MM.1S (cell line): ENCODE data around the gene TTLL9.

ENCODE experiments used
- DNase-seq: peaks from one replicate; pipeline ENCODE4 v3.0.0-alpha.2; 2015
- H2AFZ ChIP-seq: fragments of 300-600 bp; sonication (generic); 2 replicates; pipeline ENCODE4 v1.6.0; 2016; ENCODE audit warnings: antibody characterized with exemption, low read length
- H3F3A ChIP-seq: fragments of 300-600 bp; sonication (generic); 2 replicates; pipeline ENCODE4 v1.6.1; 2016; ENCODE audit warnings: mild to moderate bottlenecking, antibody characterized with exemption, low read length, moderate library complexity, mixed read lengths; ENCODE audit not compliant: insufficient read depth
- H3K27ac ChIP-seq: fragments of 300-600 bp; sonication (generic); 2 replicates; pipeline ENCODE4 v1.5.1; 2016; ENCODE audit warnings: mild to moderate bottlenecking, low read length
- H3K27me3 ChIP-seq: fragments of 300-600 bp; sonication (generic); replicated peaks from 2 replicates; pipeline ENCODE4 v1.6.0; 2016; ENCODE audit warnings: low read length; ENCODE audit not compliant: insufficient read depth
- H3K36me3 ChIP-seq: fragments of 300-600 bp; sonication (generic); replicated peaks from 2 replicates; pipeline ENCODE4 v1.6.1; 2016; ENCODE audit warnings: mild to moderate bottlenecking, low read length, mixed read lengths; ENCODE audit not compliant: insufficient read depth
- H3K4me1 ChIP-seq: fragments of 300-600 bp; sonication (generic); 2 replicates; pipeline ENCODE4 v1.6.1; 2016; ENCODE audit warnings: low read length, mixed read lengths
- H3K4me2 ChIP-seq: fragments of 300-600 bp; sonication (generic); 2 replicates; pipeline ENCODE4 v1.6.0; 2016; ENCODE audit warnings: low read depth, low read length
- H3K4me3 ChIP-seq: fragments of 300-600 bp; sonication (generic); 2 replicates; pipeline ENCODE4 v1.5.1; 2016; ENCODE audit warnings: low read length, mixed read lengths
- H3K79me2 ChIP-seq: fragments of 300-600 bp; sonication (generic); 2 replicates; pipeline ENCODE4 v1.6.1; 2016; ENCODE audit warnings: mixed run types, low read length, mixed read lengths
- H3K9ac ChIP-seq: fragments of 300-600 bp; sonication (generic); 2 replicates; pipeline ENCODE4 v1.6.1; 2016; ENCODE audit warnings: low read length, mixed read lengths
- H3K9me2 ChIP-seq: fragments of 300-600 bp; sonication (generic); replicated peaks from 2 replicates; pipeline ENCODE4 v1.6.1; 2016; ENCODE audit warnings: mild to moderate bottlenecking, low read length, mixed read lengths; ENCODE audit not compliant: insufficient read depth
- H3K9me3 ChIP-seq: fragments of 300-600 bp; sonication (generic); replicated peaks from 2 replicates; pipeline ENCODE4 v1.6.1; 2016; ENCODE audit warnings: mild to moderate bottlenecking, low read length, mixed read lengths; ENCODE audit not compliant: insufficient read depth
- H4K20me1 ChIP-seq: fragments of 300-600 bp; sonication (generic); 2 replicates; pipeline ENCODE4 v1.6.1; 2016; ENCODE audit warnings: mild to moderate bottlenecking, low read length, moderate library complexity, mixed read lengths; ENCODE audit not compliant: insufficient read depth
- CTCF ChIP-seq: fragments of 300-600 bp; sonication (generic); IDR thresholded peaks from 2 replicates; pipeline ENCODE4 v1.5.1; 2016; ENCODE audit warnings: antibody characterized with exemption, low read length, mixed read lengths
- EZH2 ChIP-seq: fragments of 300-600 bp; sonication (generic); optimal IDR thresholded peaks from 2 replicates; pipeline ENCODE3; 2017; ENCODE audit warnings: low read depth, mild to moderate bottlenecking, antibody characterized with exemption, low read length, mixed read lengths
- EZH2phosphoT487 ChIP-seq: fragments of 300-600 bp; sonication (generic); IDR thresholded peaks from 2 replicates; pipeline ENCODE4 v1.6.1; 2018; ENCODE audit warnings: antibody characterized with exemption, low read length

The TTLL9 gene

GRCh38 chr20:31843881-31844280, 26.6 kb upstream of the TTLL9 start:
- H3K36me3 ChIP-seq = no peaks in the 10 kb centered on the region
- no peak overlapping the region for H2AFZ ChIP-seq
- no peak for DNase-seq
- H3K4me2 ChIP-seq = no peak overlapping the region
- H3K4me1 ChIP-seq = peaks cover 11% of the 10 kb centered on the region
- no peaks in the 10 kb centered on the region for H3K9me3 ChIP-seq
- no peak overlapping the region for H3K4me3 ChIP-seq
- peaks cover 89% of the 10 kb centered on the region for H3K27me3 ChIP-seq
- H3K9me2 ChIP-seq = no peaks in the 10 kb centered on the region
- H4K20me1 ChIP-seq = no peaks in the 10 kb centered on the region; the same call in 1 of the 2 replicates
- 0 out of 2 replicates have a peak, but pooled peaks cover 2% of the 10 kb centered on the region for H3F3A ChIP-seq
- no peaks in the 10 kb centered on the region for H3K79me2 ChIP-seq
- no peak overlapping the region for H3K27ac ChIP-seq
- TF ChIP-seq EZH2phosphoT487 (no peak), EZH2 (no peak), CTCF (no peak)
- no peak overlapping the region for H3K9ac ChIP-seq

- Histone ChIP-seq H3K4me3 (no peak overlapping the region), H3K36me3 (no peaks in the 10 kb centered on the region)
These were observed 25.6 kb upstream of the TTLL9 start for GRCh38 chr20:31844737-31845299.

GRCh38 chr20:31845300-31845863, 25.1 kb upstream of the TTLL9 start, which contains the start of gene FOXS1:
Gene FOXS1, minus strand, starts transcription at chr20:31845604. Its CDS starts 62 bp downstream, at chr20:31845542.
- TF ChIP-seq CTCF (no peak), EZH2phosphoT487 (no peak), EZH2 (no peak)
- Histone ChIP-seq H3K4me2 (no peak within 1 kb of the TSS), H3K79me2 (no peaks in the 10 kb centered on the region), H3K9me2 (no peaks in the 10 kb centered on the region), H3K27ac (no peak within 1 kb of the TSS), H3K27me3 (peaks cover 95% of the 10 kb centered on the region), H3F3A (0 out of 2 replicates have a peak, but pooled peaks cover 2% of the 10 kb centered on the region), H3K9me3 (no peaks in the 10 kb centered on the region), H3K36me3 (no peaks in the 10 kb centered on the region), H3K9ac (no peak within 1 kb of the TSS), H3K4me3 (no peak within 1 kb of the TSS), H3K4me1 (peaks cover 11% of the 10 kb centered on the region), H2AFZ (no peak within 1 kb of the TSS), H4K20me1 (no peaks in the 10 kb centered on the region; the same call in 1 of the 2 replicates)
- DNase-seq = no peak

More at GRCh38 chr20:31844737-31845299, 25.6 kb upstream of the TTLL9 start:
- TF ChIP-seq EZH2 (no peak), CTCF (no peak), EZH2phosphoT487 (no peak)
- Histone ChIP-seq H3K9me3 (no peaks in the 10 kb centered on the region), H3K4me1 (peaks cover 11% of the 10 kb centered on the region), H3K9ac (no peak overlapping the region), H3F3A (0 out of 2 replicates have a peak, but pooled peaks cover 2% of the 10 kb centered on the region), H3K79me2 (no peaks in the 10 kb centered on the region), H3K9me2 (no peaks in the 10 kb centered on the region), H3K27me3 (peaks cover 94% of the 10 kb centered on the region), H3K27ac (no peak overlapping the region), H3K4me2 (no peak overlapping the region), H4K20me1 (no peaks in the 10 kb centered on the region; the same call in 1 of the 2 replicates), H2AFZ (no peak overlapping the region)
- DNase-seq = no peak
